DMS53 (cell line): ENCODE measurements around the gene CTSE.
"Not testable (repeated sequence)": the region's sequence is repeated elsewhere in the genome, so short reads cannot be mapped to it uniquely, and the experiment has no call there.

Experiments
- DNase-seq: peaks from one replicate; lab custom pipeline; 2025; lab: John Stamatoyannopoulos, UW

The CTSE gene

GRCh38 chr1:206023695-206024094 lies at the start of gene CTSE:
Gene CTSE (minus strand): TSS chr1:206023895. CDS start chr1:206023791, 104 bp downstream.
- DNase-seq: no peak

GRCh38 chr1:206070627-206071304 lies 47.1 kb upstream of the CTSE start:
- no peak for DNase-seq

GRCh38 chr1:206068314-206068713 lies 44.6 kb upstream of the CTSE start:
- no peak for DNase-seq

- DNase-seq: no peak
Observed at GRCh38 chr1:206067486-206068227, 44.0 kb upstream of the CTSE start.

GRCh38 chr1:206066479-206067171 lies 42.9 kb upstream of the CTSE start:
- DNase-seq: no peak

GRCh38 chr1:206065547-206066145 lies 42.0 kb upstream of the CTSE start:
- no peak for DNase-seq

- DNase-seq: not testable (repeated sequence)
Observed at GRCh38 chr1:206064501-206064900, 40.8 kb upstream of the CTSE start.

GRCh38 chr1:206064001-206064400 lies 40.3 kb upstream of the CTSE start:
- DNase-seq: not testable (repeated sequence)

GRCh38 chr1:206062464-206062863 lies 38.8 kb upstream of the CTSE start:
- DNase-seq: no peak

- no peak for DNase-seq
Observed at GRCh38 chr1:206060844-206061243, 37.1 kb upstream of the CTSE start.

GRCh38 chr1:206059355-206059915 lies 35.7 kb upstream of the CTSE start:
- no peak for DNase-seq

- DNase-seq: no peak
Observed at GRCh38 chr1:206058927-206059292, 35.2 kb upstream of the CTSE start.

- not testable (repeated sequence) for DNase-seq
Observed at GRCh38 chr1:206058289-206058926, 34.7 kb upstream of the CTSE start.

- DNase-seq: not testable (repeated sequence)
Observed at GRCh38 chr1:206055639-206056323, 32.1 kb upstream of the CTSE start.

GRCh38 chr1:206055069-206055625 lies 31.5 kb upstream of the CTSE start:
- DNase-seq: not testable (repeated sequence)

GRCh38 chr1:206053616-206054015 lies 29.9 kb upstream of the CTSE start:
- DNase-seq: not testable (repeated sequence)

- not testable (repeated sequence) for DNase-seq
Observed at GRCh38 chr1:206052919-206053610, 29.4 kb upstream of the CTSE start, which contains the start of gene RHEX. Gene RHEX (plus strand): TSS chr1:206053173. CDS start chr1:206097829, 44,656 bp downstream.

GRCh38 chr1:206052231-206052865 lies 28.7 kb upstream of the CTSE start:
- not testable (repeated sequence) for DNase-seq

- DNase-seq: peak; percentile 90
Observed at GRCh38 chr1:206050655-206051235, 27.1 kb upstream of the CTSE start.
